ENCODE results near the gene MOK. TPM values are rescaled to one million over a fixed set of nuclear protein-coding genes. Genes with fewer than 3 reads are reported as not detected.
A peak's percentile ranks its signal among the peaks of the same experiment; 100 is the strongest.

MOK gene
- total RNA-seq, 1 donor from 2014 or later, result 18.2 TPM

GRCh38 chr14:102187568-102188001, 117.4 kb downstream of the MOK start:
- Mint-ChIP-seq H3K27me3 (ENCODE audit: low read depth) (no peaks in the 10 kb centered on the region), H3K4me1 (peaks cover 54% of the 10 kb centered on the region), H3K36me3 (ENCODE audit: low read depth) (no peaks in the 10 kb centered on the region), H3K9me3 (no peaks in the 10 kb centered on the region), H3K27ac (ENCODE audit: unreplicated experiment) (peak overlapping the region; percentile 35), H3K4me3 (no peak overlapping the region)
- DNase-seq (ENCODE audit: low read depth, low spot score), result no peak
- no peak for TF ChIP-seq CTCF (conservative IDR thresholded peaks at IDR 0.05)

GRCh38 chr14:102187044-102187443, 117.9 kb downstream of the MOK start:
- DNase-seq (ENCODE audit: low read depth, low spot score), result no peak
- peaks cover 56% of the 10 kb centered on the region for H3K4me1 Mint-ChIP-seq

DNA sequence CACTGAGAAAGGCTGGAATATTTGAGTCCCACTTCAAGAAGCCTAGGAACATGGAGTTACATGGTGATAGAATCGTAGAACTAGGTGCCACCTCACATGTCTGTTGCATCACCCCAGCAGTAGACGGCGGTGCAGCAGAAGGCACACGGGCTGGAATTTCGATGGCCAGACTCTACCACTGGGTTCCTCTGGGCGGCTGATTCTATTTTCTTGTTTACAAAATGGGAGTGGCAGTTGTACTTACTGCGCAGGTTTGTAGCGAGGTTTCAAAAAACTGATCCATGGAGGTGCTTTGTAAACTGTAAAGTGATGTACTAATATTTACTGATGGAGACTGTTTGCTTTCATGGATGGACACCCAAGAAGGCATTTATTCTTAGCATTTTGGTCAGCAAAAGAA, 119.6 kb downstream of the MOK start:
- Mint-ChIP-seq H3K36me3 (ENCODE audit: low read depth) (no peaks in the 10 kb centered on the region), H3K4me1 (peaks cover 53% of the 10 kb centered on the region), H3K27me3 (ENCODE audit: low read depth) (no peaks in the 10 kb centered on the region), H3K9me3 (no peaks in the 10 kb centered on the region), H3K27ac (ENCODE audit: unreplicated experiment) (no peak overlapping the region), H3K4me3 (no peak overlapping the region)
- no peak for TF ChIP-seq CTCF (conservative IDR thresholded peaks at IDR 0.05)
- DNase-seq (ENCODE audit: low read depth, low spot score), result no peak

More at GRCh38 chr14:102187044-102187443, 117.9 kb downstream of the MOK start:
- Mint-ChIP-seq H3K27me3 (ENCODE audit: low read depth) (no peaks in the 10 kb centered on the region), H3K36me3 (ENCODE audit: low read depth) (no peaks in the 10 kb centered on the region), H3K9me3 (no peaks in the 10 kb centered on the region), H3K4me3 (no peak overlapping the region), H3K27ac (ENCODE audit: unreplicated experiment) (peak overlapping the region; percentile 31)
- no peak for TF ChIP-seq CTCF (conservative IDR thresholded peaks at IDR 0.05)

DNA sequence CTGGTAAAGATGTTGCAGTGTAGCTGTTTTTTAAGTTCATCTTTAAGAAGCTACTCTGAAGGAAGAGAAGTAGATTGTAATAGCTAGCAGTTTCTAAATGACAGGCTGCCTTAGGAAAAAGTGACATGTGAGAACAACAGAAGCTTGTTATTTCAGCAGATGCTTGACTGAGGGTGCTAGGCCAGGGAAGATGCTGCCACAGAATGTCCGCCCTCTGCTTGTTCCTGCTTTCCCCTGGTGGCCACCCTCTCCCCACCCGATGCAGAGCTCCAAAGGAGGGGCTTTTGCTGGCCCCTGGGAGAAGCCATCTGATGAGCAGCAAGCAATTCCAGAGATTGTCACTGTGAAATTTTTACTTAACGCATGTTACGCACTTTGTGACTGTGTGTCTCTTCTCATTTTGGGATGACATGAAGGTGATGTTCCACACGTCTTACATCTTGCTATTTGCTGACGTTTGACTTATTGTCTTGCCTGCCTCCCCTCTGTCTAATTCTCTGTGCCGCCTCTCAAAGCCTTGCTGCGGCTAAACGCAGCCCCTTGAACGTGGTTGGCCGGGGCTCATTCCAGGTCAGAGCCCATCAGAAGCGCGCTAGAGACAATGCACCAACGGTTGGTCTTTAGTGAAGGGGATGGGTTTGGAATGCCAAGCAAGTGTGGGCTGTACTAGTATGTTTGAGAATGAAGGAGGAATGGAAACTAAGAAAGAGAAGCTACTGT, 120.5 kb downstream of the MOK start:
- peaks cover 53% of the 10 kb centered on the region for H3K4me1 Mint-ChIP-seq
- DNase-seq (ENCODE audit: low read depth, low spot score), result no peak
- H3K9me3 Mint-ChIP-seq, result no peaks in the 10 kb centered on the region
- no peak overlapping the region for H3K4me3 Mint-ChIP-seq
- no peak overlapping the region for H3K27ac Mint-ChIP-seq (ENCODE audit: unreplicated experiment)
- no peaks in the 10 kb centered on the region for H3K27me3 Mint-ChIP-seq (ENCODE audit: low read depth)
- no peaks in the 10 kb centered on the region for H3K36me3 Mint-ChIP-seq (ENCODE audit: low read depth)
- no peak for TF ChIP-seq CTCF (conservative IDR thresholded peaks at IDR 0.05)

DNA sequence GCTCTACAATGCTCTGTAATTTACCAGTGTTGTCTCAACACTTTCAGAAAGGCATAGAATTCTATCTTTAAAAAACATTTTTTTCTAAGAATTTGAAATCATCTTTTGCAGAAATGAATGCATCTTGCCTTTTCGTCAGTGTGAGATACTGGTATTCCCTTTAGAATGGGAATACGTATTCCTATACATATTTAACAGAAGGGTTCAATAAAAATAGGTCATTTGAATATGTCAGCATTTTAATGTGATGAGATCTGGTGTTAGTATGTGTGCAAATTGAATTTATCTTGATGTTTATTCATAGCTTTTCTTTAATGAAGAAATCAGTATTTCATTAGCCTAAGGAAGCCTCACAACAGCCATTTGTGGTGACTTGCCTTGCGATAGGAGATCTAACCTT, 121.1 kb downstream of the MOK start:
- Mint-ChIP-seq H3K27ac (ENCODE audit: unreplicated experiment) (no peak overlapping the region), H3K4me1 (peaks cover 53% of the 10 kb centered on the region), H3K27me3 (ENCODE audit: low read depth) (no peaks in the 10 kb centered on the region), H3K36me3 (ENCODE audit: low read depth) (no peaks in the 10 kb centered on the region), H3K4me3 (no peak overlapping the region), H3K9me3 (no peaks in the 10 kb centered on the region)
- no peak for DNase-seq (ENCODE audit: low read depth, low spot score)
- no peak for TF ChIP-seq CTCF (conservative IDR thresholded peaks at IDR 0.05)

Data from neural crest cell (in vitro differentiated cells).